Measurements from ENCODE around the gene TRERF1. TPM values are rescaled to one million over a fixed set of nuclear protein-coding genes. Genes with fewer than 3 reads are reported as not detected.

The TRERF1 gene
- total RNA-seq, 4 donors from 2014 or later: 3.3 to 4.9 (median 3.8) TPM

- no peak for TF ChIP-seq CTCF (IDR thresholded peaks at IDR 0.05; ENCODE audit: low read depth)
Observed at GRCh38 chr6:42200035-42200434, 251.7 kb downstream of the TRERF1 start.

GRCh38 chr6:42199106-42199981 is 252.4 kb downstream of the TRERF1 start:
- no peak for TF ChIP-seq CTCF (IDR thresholded peaks at IDR 0.05; ENCODE audit: low read depth)

GRCh38 chr6:42197555-42198362 is 254.0 kb downstream of the TRERF1 start:
- no peak for TF ChIP-seq CTCF (IDR thresholded peaks at IDR 0.05; ENCODE audit: low read depth)

GRCh38 chr6:42195415-42195814 is 256.3 kb downstream of the TRERF1 start:
- no peak for TF ChIP-seq CTCF (IDR thresholded peaks at IDR 0.05; ENCODE audit: low read depth)

GRCh38 chr6:42194056-42194455 is 257.7 kb downstream of the TRERF1 start:
- TF ChIP-seq CTCF (IDR thresholded peaks at IDR 0.05; ENCODE audit: low read depth): no peak

GRCh38 chr6:42193491-42193894 is 258.2 kb downstream of the TRERF1 start:
- TF ChIP-seq CTCF (IDR thresholded peaks at IDR 0.05; ENCODE audit: low read depth): no peak

- no peak for TF ChIP-seq CTCF (IDR thresholded peaks at IDR 0.05; ENCODE audit: low read depth)
Observed at GRCh38 chr6:42190554-42191183, 261.1 kb downstream of the TRERF1 start.

Data from subcutaneous adipose tissue (tissue), 4 donors.